Activated naive CD8-positive, alpha-beta T cell (primary cell): ENCODE data around the gene MGST3.
"Not testable (repeated sequence)": the region's sequence is repeated elsewhere in the genome, so short reads cannot be mapped to it uniquely, and the experiment has no call there.

Experiments used
- H3K27ac Mint-ChIP-seq: one replicate; pipeline ENCODE4 v1.8.0; 2021; ENCODE audit warnings: mixed read lengths
- H3K27me3 Mint-ChIP-seq: one replicate; pipeline ENCODE4 v1.8.0; 2021; ENCODE audit warnings: mixed read lengths
- H3K36me3 Mint-ChIP-seq: one replicate; pipeline ENCODE4 v1.8.0; 2021; ENCODE audit warnings: mixed read lengths
- H3K4me1 Mint-ChIP-seq: one replicate; pipeline ENCODE4 v1.8.0; 2021; ENCODE audit warnings: low read depth, mixed read lengths
- H3K4me3 Mint-ChIP-seq: one replicate; pipeline ENCODE4 v1.8.0; 2021; ENCODE audit warnings: mild to moderate bottlenecking, mixed read lengths
- H3K9me3 Mint-ChIP-seq: one replicate; pipeline ENCODE4 v1.8.0; 2021; ENCODE audit warnings: low read depth, mixed read lengths

Gene MGST3

DNA sequence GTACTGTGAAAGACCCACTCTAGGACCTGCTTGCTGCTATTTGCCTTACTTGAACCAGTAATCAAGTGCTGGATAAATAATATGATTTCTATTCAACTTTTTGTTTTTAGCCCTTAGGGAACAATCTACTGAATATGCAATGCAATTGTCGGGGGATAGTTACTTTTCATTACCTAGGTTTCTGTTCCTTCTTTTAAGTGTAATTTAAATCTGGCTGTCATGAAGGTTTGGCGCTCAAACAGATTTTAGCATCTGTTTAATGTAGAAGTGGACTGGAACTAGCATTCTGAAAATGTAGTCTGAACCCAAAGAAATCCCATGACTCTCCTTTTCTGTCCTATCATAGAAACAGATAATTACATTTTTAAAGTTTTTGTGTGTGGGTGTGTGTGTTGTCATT is 4.8 kb downstream of the MGST3 start:
- H3K36me3 Mint-ChIP-seq = peaks cover 4% of the 10 kb centered on the region
- no peak overlapping the region for H3K4me3 Mint-ChIP-seq
- peaks cover 19% of the 10 kb centered on the region for H3K4me1 Mint-ChIP-seq
- no peaks in the 10 kb centered on the region for H3K9me3 Mint-ChIP-seq
- no peaks in the 10 kb centered on the region for H3K27me3 Mint-ChIP-seq
- no peak overlapping the region for H3K27ac Mint-ChIP-seq

DNA sequence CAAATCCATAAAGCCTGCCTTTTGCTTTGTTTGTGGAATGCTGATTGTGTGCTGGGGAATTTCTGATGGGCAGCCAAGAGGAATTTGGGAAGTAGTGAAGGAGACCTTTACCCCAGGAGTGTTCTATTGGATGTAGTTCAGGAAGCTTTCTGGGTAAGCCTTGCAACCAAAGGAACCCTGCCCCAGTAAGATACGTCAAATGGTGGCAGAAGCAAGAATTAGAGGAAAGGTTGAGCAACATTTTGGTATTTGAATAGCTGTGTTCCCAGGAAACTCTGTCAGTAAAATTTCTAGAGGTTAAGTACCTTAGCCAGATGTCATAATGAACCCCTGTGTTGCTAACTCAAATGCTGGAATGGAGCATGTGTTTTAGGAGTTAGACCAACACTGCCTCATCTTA is 6.4 kb downstream of the MGST3 start:
- Mint-ChIP-seq H3K4me1 (peaks cover 19% of the 10 kb centered on the region), H3K4me3 (no peak overlapping the region), H3K9me3 (no peaks in the 10 kb centered on the region), H3K36me3 (peaks cover 4% of the 10 kb centered on the region), H3K27me3 (no peaks in the 10 kb centered on the region), H3K27ac (no peak overlapping the region)

DNA sequence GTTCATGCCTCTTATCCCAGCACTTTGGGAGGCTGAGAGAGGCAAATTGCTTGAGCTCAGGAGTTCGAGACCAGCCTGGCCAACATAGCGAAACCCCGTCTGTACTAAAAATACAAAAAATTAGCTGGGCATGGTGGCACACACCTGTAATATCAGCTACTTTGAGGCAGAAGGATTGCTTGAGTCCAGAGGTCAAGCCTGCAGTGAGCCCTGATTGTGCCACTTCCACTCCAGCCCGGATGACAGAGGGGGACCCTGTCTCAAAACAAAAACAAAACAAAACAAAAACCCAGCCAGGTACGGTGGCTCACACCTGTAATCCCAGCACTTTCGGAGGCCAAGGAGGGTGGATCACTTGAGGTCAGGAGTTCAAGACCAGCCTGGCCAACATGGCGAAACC is 7.2 kb downstream of the MGST3 start:
- H3K27me3 Mint-ChIP-seq, H3K9me3 Mint-ChIP-seq, H3K36me3 Mint-ChIP-seq, H3K27ac Mint-ChIP-seq, H3K4me3 Mint-ChIP-seq: not testable (repeated sequence)
- H3K4me1 Mint-ChIP-seq = peaks cover 19% of the 10 kb centered on the region

- H3K36me3 Mint-ChIP-seq = peaks cover 4% of the 10 kb centered on the region
- H3K27me3 Mint-ChIP-seq = no peaks in the 10 kb centered on the region
- no peak overlapping the region for H3K27ac Mint-ChIP-seq
- no peak overlapping the region for H3K4me3 Mint-ChIP-seq
- no peaks in the 10 kb centered on the region for H3K9me3 Mint-ChIP-seq
- peaks cover 8% of the 10 kb centered on the region for H3K4me1 Mint-ChIP-seq
Observed at GRCh38 chr1:165639821-165640623, 9.0 kb downstream of the MGST3 start.

- Mint-ChIP-seq H3K4me1 (peaks cover 16% of the 10 kb centered on the region), H3K4me3 (no peak overlapping the region), H3K9me3 (no peaks in the 10 kb centered on the region), H3K36me3 (peaks cover 4% of the 10 kb centered on the region), H3K27ac (no peak overlapping the region), H3K27me3 (no peaks in the 10 kb centered on the region)
Observed at GRCh38 chr1:165641231-165641987, 10.4 kb downstream of the MGST3 start.

DNA sequence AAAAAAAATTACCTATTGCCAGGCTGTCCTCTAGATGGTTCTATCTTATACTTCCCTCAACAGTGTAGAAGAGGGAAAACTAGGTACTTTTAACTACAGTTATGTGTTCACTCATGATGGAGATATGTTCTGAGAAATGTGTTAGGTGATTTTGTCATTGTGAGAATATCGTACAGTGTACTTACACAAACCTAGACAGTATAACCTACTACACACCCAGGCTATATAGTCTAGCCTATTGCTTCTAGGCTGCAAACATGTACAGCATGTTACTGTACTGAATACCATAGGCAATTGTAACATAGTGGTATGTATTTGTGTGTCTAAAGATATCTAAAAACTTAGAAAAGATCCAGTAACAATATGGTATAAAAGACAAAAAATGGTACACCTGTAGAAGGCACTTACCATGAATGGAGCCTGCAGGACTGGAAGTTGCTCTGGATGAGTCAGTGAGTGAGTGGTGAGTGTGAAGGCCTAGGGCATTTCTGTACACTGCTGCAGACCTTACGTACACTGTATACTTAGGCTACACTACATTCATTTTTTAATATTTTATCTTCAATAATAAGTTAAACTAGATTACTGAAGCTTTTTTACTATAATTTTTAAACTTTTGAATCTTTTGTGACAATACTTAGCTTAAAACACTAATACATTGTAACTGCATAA is 13.2 kb downstream of the MGST3 start:
- H3K9me3 Mint-ChIP-seq = no peaks in the 10 kb centered on the region
- H3K36me3 Mint-ChIP-seq = peaks cover 4% of the 10 kb centered on the region
- no peak overlapping the region for H3K4me3 Mint-ChIP-seq
- peaks cover 16% of the 10 kb centered on the region for H3K4me1 Mint-ChIP-seq
- H3K27me3 Mint-ChIP-seq = no peaks in the 10 kb centered on the region
- no peak overlapping the region for H3K27ac Mint-ChIP-seq

DNA sequence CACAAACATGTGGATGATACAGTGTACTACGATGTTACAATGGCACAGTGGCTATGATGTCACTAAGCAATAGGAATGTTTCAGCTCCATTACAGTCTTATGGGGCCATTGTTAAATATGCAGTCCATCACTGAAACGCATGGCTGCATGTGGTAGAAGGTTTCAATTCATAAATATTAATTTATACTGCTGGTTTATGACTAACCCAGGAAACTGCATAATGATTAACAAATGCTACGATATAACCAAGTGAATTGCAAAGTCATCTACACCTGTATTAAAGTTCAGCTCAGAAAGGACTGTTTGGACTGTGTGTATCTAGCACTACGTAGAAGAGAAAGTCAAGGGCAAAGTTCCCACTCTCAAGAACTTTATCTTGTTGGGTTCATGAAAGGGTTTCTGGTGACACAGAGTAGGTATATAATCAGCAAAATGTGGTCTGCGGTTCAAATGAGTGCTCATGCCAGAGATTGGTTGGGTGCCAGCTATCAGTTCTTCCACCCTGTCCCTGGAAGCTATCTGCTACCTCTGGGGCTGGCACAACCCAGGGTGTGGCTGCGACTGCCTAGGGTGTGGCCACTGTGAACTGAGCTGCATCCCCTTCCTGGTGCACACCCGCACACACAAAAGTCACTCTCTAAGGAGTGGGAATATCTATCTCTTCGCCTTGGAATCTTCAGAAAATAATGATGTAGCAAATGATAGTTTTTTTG is 14.8 kb downstream of the MGST3 start:
- H3K9me3 Mint-ChIP-seq = no peaks in the 10 kb centered on the region
- no peak overlapping the region for H3K27ac Mint-ChIP-seq
- no peaks in the 10 kb centered on the region for H3K27me3 Mint-ChIP-seq
- H3K4me3 Mint-ChIP-seq = no peak overlapping the region
- H3K36me3 Mint-ChIP-seq = peaks cover 2% of the 10 kb centered on the region
- peaks cover 8% of the 10 kb centered on the region for H3K4me1 Mint-ChIP-seq

GRCh38 chr1:165647517-165647916 is 16.5 kb downstream of the MGST3 start:
- no peaks in the 10 kb centered on the region for H3K27me3 Mint-ChIP-seq
- no peak overlapping the region for H3K27ac Mint-ChIP-seq
- H3K4me1 Mint-ChIP-seq = peaks cover 8% of the 10 kb centered on the region
- peaks cover 2% of the 10 kb centered on the region for H3K36me3 Mint-ChIP-seq
- no peak overlapping the region for H3K4me3 Mint-ChIP-seq
- no peaks in the 10 kb centered on the region for H3K9me3 Mint-ChIP-seq

DNA sequence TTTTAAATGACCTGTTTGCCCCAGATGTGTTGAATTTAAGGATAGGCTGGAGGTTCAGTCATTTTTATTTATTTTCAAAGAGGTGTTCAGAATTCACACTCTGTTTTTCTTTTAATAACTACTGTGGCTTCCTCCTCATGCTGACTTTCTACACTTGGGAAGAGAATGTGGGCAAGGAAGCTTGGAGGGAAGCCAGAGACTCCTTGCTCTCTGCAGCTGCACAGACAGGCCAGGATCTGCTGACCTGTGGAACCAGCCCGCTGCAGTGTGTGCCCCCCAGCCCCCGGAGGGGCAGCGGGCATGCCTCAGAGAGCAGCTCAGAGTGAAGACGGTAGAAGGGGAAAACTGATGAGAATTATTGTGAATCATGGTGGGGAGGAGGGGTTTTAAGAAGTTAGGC is 16.9 kb downstream of the MGST3 start:
- Mint-ChIP-seq H3K4me1 (peaks cover 8% of the 10 kb centered on the region), H3K27ac (no peak overlapping the region), H3K9me3 (no peaks in the 10 kb centered on the region), H3K4me3 (no peak overlapping the region), H3K36me3 (peaks cover 2% of the 10 kb centered on the region), H3K27me3 (no peaks in the 10 kb centered on the region)

- Mint-ChIP-seq H3K4me3 (no peak overlapping the region), H3K27ac (no peak overlapping the region), H3K36me3 (peaks cover 3% of the 10 kb centered on the region), H3K9me3 (no peaks in the 10 kb centered on the region), H3K4me1 (peaks cover 8% of the 10 kb centered on the region), H3K27me3 (no peaks in the 10 kb centered on the region)
Observed at GRCh38 chr1:165648919-165649572, 18.0 kb downstream of the MGST3 start.

GRCh38 chr1:165650981-165651625 is 20.1 kb downstream of the MGST3 start:
- H3K27me3 Mint-ChIP-seq = no peaks in the 10 kb centered on the region
- no peak overlapping the region for H3K27ac Mint-ChIP-seq
- no peaks in the 10 kb centered on the region for H3K9me3 Mint-ChIP-seq
- no peak overlapping the region for H3K4me3 Mint-ChIP-seq
- H3K4me1 Mint-ChIP-seq = peaks cover 3% of the 10 kb centered on the region
- H3K36me3 Mint-ChIP-seq = peaks cover 5% of the 10 kb centered on the region

GRCh38 chr1:165658766-165659580 is 27.9 kb downstream of the MGST3 start:
- H3K4me1 Mint-ChIP-seq, H3K9me3 Mint-ChIP-seq, H3K36me3 Mint-ChIP-seq, H3K27me3 Mint-ChIP-seq, H3K4me3 Mint-ChIP-seq: not testable (repeated sequence)
- H3K27ac Mint-ChIP-seq = peak overlapping the region; percentile 28

DNA sequence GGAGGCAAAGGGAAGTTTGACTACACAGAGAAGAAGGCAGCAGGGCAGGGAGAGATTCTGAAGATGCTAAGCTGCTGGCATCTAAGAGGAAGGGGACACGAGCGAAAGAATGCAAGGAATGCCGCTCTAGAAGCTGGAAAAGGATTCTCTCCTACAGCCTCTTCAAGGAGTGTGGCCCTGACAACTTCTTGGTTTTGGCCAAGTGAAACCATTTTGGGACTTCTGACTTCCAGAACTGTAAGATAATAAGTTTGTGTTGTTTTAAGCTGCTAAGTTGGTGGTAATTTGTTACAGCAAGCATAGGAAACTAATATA is 28.5 kb downstream of the MGST3 start:
- no peaks in the 10 kb centered on the region for H3K9me3 Mint-ChIP-seq
- peak overlapping the region; percentile 28 for H3K27ac Mint-ChIP-seq
- H3K36me3 Mint-ChIP-seq = no peaks in the 10 kb centered on the region
- H3K27me3 Mint-ChIP-seq = no peaks in the 10 kb centered on the region
- H3K4me3 Mint-ChIP-seq = no peak overlapping the region
- H3K4me1 Mint-ChIP-seq = no peaks in the 10 kb centered on the region
